Nephron (organoid): ENCODE measurements around the gene WWOX.

Experiments
- H3K27ac Mint-ChIP-seq, 3 experiments: 2 replicates each; pipeline ENCODE4 v1.8.0; 2020; ENCODE audit warnings: mixed read lengths in 3 of 3, mild to moderate bottlenecking in 2 of 3, moderate library complexity in 1 of 3
- H3K27me3 Mint-ChIP-seq: 2 replicates; pipeline ENCODE4 v1.8.0; 2021; ENCODE audit warnings: low read depth, mild to moderate bottlenecking, moderate library complexity, mixed read lengths
- H3K36me3 Mint-ChIP-seq: 2 replicates; pipeline ENCODE4 v1.8.0; 2020; ENCODE audit warnings: low read depth, mixed read lengths
- H3K4me1 Mint-ChIP-seq: 2 replicates; pipeline ENCODE4 v1.8.0; 2020; ENCODE audit warnings: mixed read lengths
- H3K4me3 Mint-ChIP-seq, 3 experiments: 2 replicates each; pipeline ENCODE4 v1.8.0; 2020; ENCODE audit warnings: mild to moderate bottlenecking in 3 of 3, mixed read lengths in 3 of 3, moderate library complexity in 2 of 3
- H3K9me3 Mint-ChIP-seq: 2 replicates; pipeline ENCODE4 v1.8.0; 2020; ENCODE audit warnings: mixed read lengths
- CTCF ChIP-seq, 3 experiments: fragments of 200-600 bp; sonication (generic); IDR thresholded peaks; one replicate each; pipeline ENCODE4 v1.5.0; 2021; ENCODE audit warnings: antibody characterized with exemption in 3 of 3; ENCODE audit not compliant: unreplicated experiment in 3 of 3

WWOX gene

GRCh38 chr16:78137782-78138616, 38.5 kb downstream of the WWOX start:
- H3K36me3 Mint-ChIP-seq = peaks cover 12% of the 10 kb centered on the region
- H3K4me3 Mint-ChIP-seq = no peak overlapping the region
- no peak overlapping the region for H3K27ac Mint-ChIP-seq
- H3K27me3 Mint-ChIP-seq = peaks cover 3% of the 10 kb centered on the region
- H3K9me3 Mint-ChIP-seq = peaks cover 3% of the 10 kb centered on the region
- no peak for TF ChIP-seq CTCF (IDR thresholded peaks at IDR 0.05; ENCODE audit: unreplicated experiment in 3 of 3)
- peaks cover 8% of the 10 kb centered on the region for H3K4me1 Mint-ChIP-seq

- TF ChIP-seq CTCF (IDR thresholded peaks at IDR 0.05; ENCODE audit: unreplicated experiment in 3 of 3) = no peak
- no peak overlapping the region for H3K27ac Mint-ChIP-seq
- H3K36me3 Mint-ChIP-seq = peaks cover 8% of the 10 kb centered on the region
- H3K27me3 Mint-ChIP-seq = peaks cover 11% of the 10 kb centered on the region
- peaks cover 15% of the 10 kb centered on the region for H3K4me1 Mint-ChIP-seq
- no peak overlapping the region for H3K4me3 Mint-ChIP-seq
- H3K9me3 Mint-ChIP-seq = peaks cover 3% of the 10 kb centered on the region
Observed at GRCh38 chr16:78140818-78141466, 41.5 kb downstream of the WWOX start.

- Mint-ChIP-seq H3K4me1 (peaks cover 23% of the 10 kb centered on the region), H3K36me3 (peaks cover 8% of the 10 kb centered on the region), H3K4me3 (no peak overlapping the region), H3K9me3 (peaks cover 3% of the 10 kb centered on the region), H3K27ac (peak overlapping the region; percentile 72 to 77 (median 76)), H3K27me3 (peaks cover 12% of the 10 kb centered on the region)
- no peak for TF ChIP-seq CTCF (IDR thresholded peaks at IDR 0.05; ENCODE audit: unreplicated experiment in 3 of 3)
Observed at GRCh38 chr16:78142788-78143187, 43.3 kb downstream of the WWOX start.

- peaks cover 16% of the 10 kb centered on the region for H3K27me3 Mint-ChIP-seq
- H3K36me3 Mint-ChIP-seq = no peaks in the 10 kb centered on the region
- H3K9me3 Mint-ChIP-seq = no peaks in the 10 kb centered on the region
- no peak for TF ChIP-seq CTCF (IDR thresholded peaks at IDR 0.05; ENCODE audit: unreplicated experiment in 3 of 3)
- H3K4me1 Mint-ChIP-seq = peaks cover 29% of the 10 kb centered on the region
- H3K4me3 Mint-ChIP-seq = no peak overlapping the region
- peak overlapping the region in 1 of 3 experiments; percentile 53 for H3K27ac Mint-ChIP-seq
Observed at GRCh38 chr16:78146807-78147206, 47.4 kb downstream of the WWOX start.

- Mint-ChIP-seq H3K27ac (peak overlapping the region in 2 of 3 experiments; percentile 40 to 64), H3K36me3 (no peaks in the 10 kb centered on the region), H3K9me3 (no peaks in the 10 kb centered on the region), H3K27me3 (peaks cover 16% of the 10 kb centered on the region), H3K4me3 (no peak overlapping the region), H3K4me1 (peaks cover 22% of the 10 kb centered on the region)
- no peak for TF ChIP-seq CTCF (IDR thresholded peaks at IDR 0.05; ENCODE audit: unreplicated experiment in 3 of 3)
Observed at GRCh38 chr16:78147911-78148401, 48.5 kb downstream of the WWOX start.
